Activated CD4-positive, CD25-positive, alpha-beta regulatory T cell treated with anti-CD3 and anti-CD28 coated beads, Interleukin-2, amount 50 U/mL, for 16 hours (primary cell): Measurements from ENCODE around the gene DIAPH3.

Experiments used
- DNase-seq: peaks from one replicate; pipeline ENCODE4 v3.0.0-alpha.2; 2020; ENCODE audit warnings: low read depth, low spot score

DIAPH3 gene

GRCh38 chr13:59674616-59675015, 489.1 kb downstream of the DIAPH3 start:
- no peak for DNase-seq

- DNase-seq = no peak
Measured at GRCh38 chr13:59673286-59673685, 490.4 kb downstream of the DIAPH3 start.

- no peak for DNase-seq
Measured at GRCh38 chr13:59672445-59672844, 491.3 kb downstream of the DIAPH3 start.

- no peak for DNase-seq
Measured at GRCh38 chr13:59671881-59672280, 491.8 kb downstream of the DIAPH3 start.

GRCh38 chr13:59666504-59666903, 497.2 kb downstream of the DIAPH3 start:
- DNase-seq = no peak

GRCh38 chr13:59665732-59666131, 498.0 kb downstream of the DIAPH3 start:
- DNase-seq = no peak

- no peak for DNase-seq
Measured at GRCh38 chr13:59665184-59665583, 498.5 kb downstream of the DIAPH3 start.

- no peak for DNase-seq
Measured at GRCh38 chr13:59664586-59664985, 499.1 kb downstream of the DIAPH3 start.

GRCh38 chr13:59663707-59664106, 500.0 kb downstream of the DIAPH3 start:
- DNase-seq = no peak

- no peak for DNase-seq
Measured at GRCh38 chr13:59660582-59660981, 503.1 kb downstream of the DIAPH3 start.

- DNase-seq = no peak
Measured at GRCh38 chr13:59659981-59660380, 503.7 kb downstream of the DIAPH3 start.

- no peak for DNase-seq
Measured at GRCh38 chr13:59658738-59659330, 504.9 kb downstream of the DIAPH3 start.

GRCh38 chr13:59658027-59658737, 505.5 kb downstream of the DIAPH3 start:
- DNase-seq = no peak

- no peak for DNase-seq
Measured at GRCh38 chr13:59653916-59654315, 509.8 kb downstream of the DIAPH3 start.

- no peak for DNase-seq
Measured at GRCh38 chr13:59651479-59651878, 512.2 kb downstream of the DIAPH3 start.

GRCh38 chr13:59643906-59644626, 519.7 kb downstream of the DIAPH3 start:
- no peak for DNase-seq

GRCh38 chr13:59643364-59643841, 520.3 kb downstream of the DIAPH3 start:
- no peak for DNase-seq

- no peak for DNase-seq
Measured at GRCh38 chr13:59641817-59642216, 521.9 kb downstream of the DIAPH3 start.

GRCh38 chr13:59641261-59641660, 522.5 kb downstream of the DIAPH3 start:
- no peak for DNase-seq

- DNase-seq = no peak
Measured at GRCh38 chr13:59638404-59638803, 525.3 kb downstream of the DIAPH3 start.

GRCh38 chr13:59635589-59635988, 528.1 kb downstream of the DIAPH3 start:
- DNase-seq = no peak

GRCh38 chr13:59633290-59633689, 530.4 kb downstream of the DIAPH3 start:
- no peak for DNase-seq

- no peak for DNase-seq
Measured at GRCh38 chr13:59631271-59631670, 532.5 kb downstream of the DIAPH3 start.
